GM06990 (cell line): ENCODE data around the gene ADRA2B.

Experiments used
- DNase-seq: peaks from one replicate; pipeline ENCODE4 v3.0.0-alpha.2; 2011; ENCODE audit not compliant: insufficient read length; ENCODE audit errors: extremely low read depth
- H3K27me3 ChIP-seq: replicated peaks from 2 replicates; pipeline ENCODE4 v1.6.0; 2011; ENCODE audit warnings: low read length; ENCODE audit not compliant: control insufficient read depth, insufficient read depth
- H3K36me3 ChIP-seq: 2 replicates; pipeline ENCODE4 v1.5.1; 2011; ENCODE audit warnings: low read length; ENCODE audit not compliant: control insufficient read depth, insufficient read depth
- H3K4me3 ChIP-seq: replicated peaks from 2 replicates; pipeline ENCODE4 v1.5.1; 2011; ENCODE audit warnings: low read depth, mild to moderate bottlenecking, control low read depth, low read length
- TF ChIP-seq, protein P1 (sequence below): IDR thresholded peaks from 2 replicates; pipeline ENCODE4 v1.5.1; 2011; ENCODE audit warnings: low read length, control low read depth, mild to moderate bottlenecking, inconsistent platforms; ENCODE audit not compliant: insufficient read depth, poor library complexity, severe bottlenecking

ADRA2B gene

GRCh38 chr2:96113951-96114350, 2.4 kb downstream of the ADRA2B start:
- TF ChIP-seq, protein P1, sequence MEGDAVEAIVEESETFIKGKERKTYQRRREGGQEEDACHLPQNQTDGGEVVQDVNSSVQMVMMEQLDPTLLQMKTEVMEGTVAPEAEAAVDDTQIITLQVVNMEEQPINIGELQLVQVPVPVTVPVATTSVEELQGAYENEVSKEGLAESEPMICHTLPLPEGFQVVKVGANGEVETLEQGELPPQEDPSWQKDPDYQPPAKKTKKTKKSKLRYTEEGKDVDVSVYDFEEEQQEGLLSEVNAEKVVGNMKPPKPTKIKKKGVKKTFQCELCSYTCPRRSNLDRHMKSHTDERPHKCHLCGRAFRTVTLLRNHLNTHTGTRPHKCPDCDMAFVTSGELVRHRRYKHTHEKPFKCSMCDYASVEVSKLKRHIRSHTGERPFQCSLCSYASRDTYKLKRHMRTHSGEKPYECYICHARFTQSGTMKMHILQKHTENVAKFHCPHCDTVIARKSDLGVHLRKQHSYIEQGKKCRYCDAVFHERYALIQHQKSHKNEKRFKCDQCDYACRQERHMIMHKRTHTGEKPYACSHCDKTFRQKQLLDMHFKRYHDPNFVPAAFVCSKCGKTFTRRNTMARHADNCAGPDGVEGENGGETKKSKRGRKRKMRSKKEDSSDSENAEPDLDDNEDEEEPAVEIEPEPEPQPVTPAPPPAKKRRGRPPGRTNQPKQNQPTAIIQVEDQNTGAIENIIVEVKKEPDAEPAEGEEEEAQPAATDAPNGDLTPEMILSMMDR: no peak
- no peaks in the 10 kb centered on the region for H3K36me3 ChIP-seq
- H3K4me3 ChIP-seq: no peak overlapping the region
- H3K27me3 ChIP-seq: no peaks in the 10 kb centered on the region
- DNase-seq: no peak

- H3K27me3 ChIP-seq: no peaks in the 10 kb centered on the region
- no peak for DNase-seq
- no peaks in the 10 kb centered on the region for H3K36me3 ChIP-seq
- TF ChIP-seq, protein P1: peak; percentile 44
- no peak overlapping the region for H3K4me3 ChIP-seq
These were observed 3.0 kb downstream of the ADRA2B start for GRCh38 chr2:96113367-96113677.

DNA sequence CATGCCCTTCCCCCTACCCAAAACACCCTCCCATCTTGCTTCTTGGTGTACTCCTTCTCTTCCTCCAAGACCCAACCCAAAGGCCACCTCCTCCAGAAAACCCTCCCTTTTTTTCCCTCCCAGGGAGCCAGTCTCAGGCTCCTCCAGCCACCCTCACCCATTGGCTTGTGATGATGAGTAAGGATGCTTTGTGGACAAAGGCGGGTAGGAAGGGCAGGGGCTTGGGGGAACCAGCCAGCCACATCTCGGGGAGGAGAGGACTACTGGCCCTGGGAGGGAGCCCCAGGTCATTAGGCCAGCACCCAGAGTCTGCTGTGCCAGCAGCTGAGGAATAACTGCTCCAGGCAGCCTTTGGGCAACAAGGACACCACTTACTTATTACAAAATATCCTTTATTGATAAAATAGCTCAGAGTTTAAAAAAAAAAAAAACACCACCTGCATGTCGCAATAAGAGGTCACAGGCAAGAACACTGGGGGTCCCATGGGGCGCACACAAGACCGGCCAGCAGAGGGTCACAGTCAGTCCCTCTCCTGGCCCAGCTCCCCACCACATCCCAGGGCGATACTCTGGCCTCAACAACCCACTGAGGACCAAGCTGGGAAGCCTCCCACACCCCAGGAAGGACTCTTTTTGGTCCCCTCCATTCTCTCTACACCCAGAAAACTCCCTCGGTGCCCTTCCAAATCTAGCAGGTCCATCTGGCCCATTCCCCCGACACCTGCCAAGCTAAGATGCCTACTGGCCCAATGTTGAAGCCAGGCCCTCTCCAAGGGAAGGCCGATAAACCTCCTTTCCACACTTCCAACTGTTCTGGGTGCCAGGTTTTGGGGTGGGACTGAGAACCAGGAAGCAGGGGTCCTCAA, 3.6 kb downstream of the ADRA2B start:
- no peak for DNase-seq
- TF ChIP-seq, protein P1: no peak
- Histone ChIP-seq H3K4me3 (no peak overlapping the region), H3K27me3 (no peaks in the 10 kb centered on the region), H3K36me3 (no peaks in the 10 kb centered on the region)

GRCh38 chr2:96111823-96112500, 4.4 kb downstream of the ADRA2B start:
- DNase-seq: no peak
- Histone ChIP-seq H3K27me3 (no peaks in the 10 kb centered on the region), H3K36me3 (no peaks in the 10 kb centered on the region)

DNA sequence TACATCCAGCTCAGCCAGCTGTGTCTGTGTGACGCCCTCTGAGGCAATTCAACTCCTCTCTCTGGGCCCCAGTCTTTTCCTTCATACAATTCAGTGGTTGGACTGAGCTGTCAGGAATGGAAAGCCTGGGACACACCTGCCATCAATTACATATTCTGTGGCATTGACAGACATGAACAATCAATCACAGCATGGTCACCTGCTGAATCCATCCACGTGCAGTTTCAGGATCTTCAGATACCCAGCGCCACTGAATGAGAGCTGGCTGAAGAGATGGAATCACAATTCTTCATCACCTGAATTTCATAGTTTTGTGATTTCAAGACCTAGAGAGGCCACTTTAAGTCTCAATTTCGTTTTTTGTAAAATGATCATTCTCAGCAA, 5.1 kb downstream of the ADRA2B start:
- Histone ChIP-seq H3K36me3 (no peaks in the 10 kb centered on the region), H3K27me3 (no peaks in the 10 kb centered on the region), H3K4me3 (no peak overlapping the region)
- TF ChIP-seq, protein P1: no peak
- no peak for DNase-seq

More at GRCh38 chr2:96111823-96112500, 4.4 kb downstream of the ADRA2B start:
- TF ChIP-seq, protein P1: no peak
- no peak overlapping the region for H3K4me3 ChIP-seq
